Measurements from ENCODE around the gene HDDC2. TPM values are rescaled to one million over a fixed set of nuclear protein-coding genes. Genes with fewer than 3 reads are reported as not detected.
A peak's percentile ranks its signal among the peaks of the same experiment; 100 is the strongest.

Gene HDDC2
- total and polyA plus RNA-seq, 9 of the 15 experiments (the other 6 are each of a cell fraction or from before 2014, with no cell fraction given) = 194 to 632 (median 294) TPM

DNA sequence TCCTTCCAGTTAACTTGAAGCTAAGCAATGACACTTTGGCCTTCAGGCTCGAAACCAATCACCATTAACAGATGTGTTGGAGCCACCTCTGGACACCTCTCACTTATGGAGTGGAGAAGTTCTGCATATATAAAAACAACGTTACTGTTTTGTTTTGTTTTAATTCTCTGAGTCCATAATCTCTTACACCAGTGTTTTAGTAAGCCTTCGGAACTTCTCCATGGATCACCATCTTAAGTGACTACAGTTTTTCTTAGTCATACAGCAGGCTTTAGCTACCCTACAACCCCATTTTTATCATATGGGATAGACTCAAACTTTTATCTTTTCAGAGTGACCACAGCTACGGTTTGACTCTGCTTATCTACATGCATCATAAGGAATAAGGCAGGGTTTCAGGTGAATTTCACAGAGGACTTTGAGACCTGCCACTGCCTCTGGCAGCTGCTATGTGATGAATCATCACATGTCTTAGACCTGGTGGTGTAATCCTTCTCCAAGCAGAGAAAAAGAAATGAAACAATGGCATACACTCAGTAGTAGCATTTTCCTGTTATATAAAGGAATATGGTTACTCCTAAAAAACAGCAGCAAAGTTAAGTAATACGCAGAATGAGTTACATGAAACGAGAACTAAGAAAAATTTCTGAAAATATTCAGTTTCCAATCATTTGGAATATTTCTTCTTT, 5.5 kb upstream of the HDDC2 start (continued):
- TF ChIP-seq, protein P1, sequence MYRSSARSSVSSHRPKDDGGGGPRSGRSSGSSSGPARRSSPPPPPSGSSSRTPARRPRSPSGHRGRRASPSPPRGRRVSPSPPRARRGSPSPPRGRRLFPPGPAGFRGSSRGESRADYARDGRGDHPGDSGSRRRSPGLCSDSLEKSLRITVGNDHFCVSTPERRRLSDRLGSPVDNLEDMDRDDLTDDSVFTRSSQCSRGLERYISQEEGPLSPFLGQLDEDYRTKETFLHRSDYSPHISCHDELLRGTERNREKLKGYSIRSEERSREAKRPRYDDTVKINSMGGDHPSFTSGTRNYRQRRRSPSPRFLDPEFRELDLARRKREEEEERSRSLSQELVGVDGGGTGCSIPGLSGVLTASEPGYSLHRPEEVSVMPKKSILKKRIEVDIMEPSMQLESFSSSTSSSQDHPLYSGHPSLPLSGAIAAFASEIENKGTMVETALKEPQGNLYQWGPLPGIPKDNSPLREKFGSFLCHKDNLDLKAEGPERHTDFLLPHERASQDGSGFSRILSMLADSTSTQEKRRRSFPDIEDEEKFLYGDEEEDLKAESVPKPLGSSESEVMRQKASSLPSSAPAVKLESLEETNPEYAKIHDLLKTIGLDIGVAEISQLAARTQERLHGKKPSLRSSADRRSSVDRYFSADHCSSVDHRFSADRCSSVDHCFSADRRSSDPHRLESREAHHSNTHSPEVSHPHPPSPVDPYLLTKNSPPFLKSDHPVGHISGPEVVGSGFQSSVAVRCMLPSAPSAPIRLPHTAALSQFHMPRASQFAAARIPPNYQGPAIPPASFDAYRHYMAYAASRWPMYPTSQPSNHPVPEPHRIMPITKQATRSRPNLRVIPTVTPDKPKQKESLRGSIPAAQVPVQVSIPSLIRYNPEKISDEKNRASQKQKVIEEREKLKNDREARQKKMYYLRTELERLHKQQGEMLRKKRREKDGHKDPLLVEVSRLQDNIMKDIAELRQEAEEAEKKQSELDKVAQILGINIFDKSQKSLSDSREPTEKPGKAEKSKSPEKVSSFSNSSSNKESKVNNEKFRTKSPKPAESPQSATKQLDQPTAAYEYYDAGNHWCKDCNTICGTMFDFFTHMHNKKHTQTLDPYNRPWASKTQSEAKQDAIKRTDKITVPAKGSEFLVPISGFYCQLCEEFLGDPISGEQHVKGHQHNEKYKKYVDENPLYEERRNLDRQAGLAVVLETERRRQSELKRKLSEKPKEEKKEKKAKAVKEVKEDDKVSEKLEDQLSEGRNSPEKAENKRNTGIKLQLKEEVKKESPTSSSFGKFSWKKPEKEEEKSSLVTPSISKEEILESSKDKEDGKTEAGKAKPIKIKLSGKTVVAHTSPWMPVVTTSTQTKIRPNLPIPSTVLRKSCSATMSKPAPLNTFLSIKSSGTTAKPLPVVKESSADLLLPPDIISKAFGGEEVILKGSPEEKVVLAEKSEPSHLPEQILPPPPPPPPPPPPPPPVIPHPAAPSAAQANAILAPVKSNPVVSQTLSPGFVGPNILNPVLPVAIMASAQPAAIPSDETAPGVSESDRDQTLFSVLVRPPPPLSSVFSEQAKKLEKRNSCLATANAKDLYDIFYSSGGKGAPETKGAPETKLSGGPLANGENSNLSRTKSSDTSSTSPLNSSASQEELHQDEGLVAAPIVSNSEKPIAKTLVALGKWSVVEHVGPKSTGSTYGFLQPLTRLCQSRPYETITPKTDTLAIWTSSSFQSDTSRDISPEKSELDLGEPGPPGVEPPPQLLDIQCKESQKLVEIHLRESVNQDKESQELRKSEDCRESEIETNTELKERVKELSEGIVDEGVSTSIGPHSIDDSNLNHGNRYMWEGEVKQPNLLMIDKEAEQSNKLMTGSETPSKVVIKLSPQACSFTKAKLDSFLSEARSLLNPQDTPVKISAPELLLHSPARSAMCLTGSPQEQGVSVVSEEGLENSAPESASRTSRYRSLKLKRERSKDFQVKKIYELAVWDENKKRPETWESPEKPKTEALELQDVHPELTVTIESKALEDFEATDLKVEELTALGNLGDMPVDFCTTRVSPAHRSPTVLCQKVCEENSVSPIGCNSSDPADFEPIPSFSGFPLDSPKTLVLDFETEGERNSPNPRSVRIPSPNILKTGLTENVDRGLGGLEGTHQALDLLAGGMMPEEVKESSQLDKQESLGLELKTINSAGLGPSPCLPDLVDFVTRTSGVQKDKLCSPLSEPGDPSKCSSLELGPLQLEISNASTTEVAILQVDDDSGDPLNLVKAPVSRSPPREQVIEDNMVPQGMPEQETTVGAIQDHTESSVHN (IDR thresholded peaks at IDR 0.05; ENCODE audit: borderline replicate concordance in 1 of 2, low read depth in 1 of 2) = peak; percentile 28 to 79; a peak in 2 of 4 replicates
- TF ChIP-seq KDM1A (IDR thresholded peaks at IDR 0.05) (peak; percentile 60 to 61), ZNF592 (IDR thresholded peaks at IDR 0.05) (peak; percentile 87), DACH1 (IDR thresholded peaks at IDR 0.05; ENCODE audit: partially characterized antibody) (peak; percentile 15), SMARCC2 (IDR thresholded peaks at IDR 0.05; ENCODE audit: low read depth) (peak; percentile 94), YY1 (IDR thresholded peaks at IDR 0.05; ENCODE audit: borderline replicate concordance in 1 of 3, control insufficient read depth in 1 of 3, extremely low read depth in 1 of 3, insufficient read depth in 3 of 3, insufficient read length in 1 of 3, insufficient replicate concordance in 2 of 3, low read depth in 1 of 3, low read length in 2 of 3) (no peak), MAFK (IDR thresholded peaks at IDR 0.05; ENCODE audit: low read length) (peak; percentile 62), ID3 (CRISPR knock-in tag; IDR thresholded peaks at IDR 0.05) (no peak), ID3 (tag; IDR thresholded peaks at IDR 0.05) (no peak), SOX6 (IDR thresholded peaks at IDR 0.05) (peak; percentile 94), FOXJ2 (tag; IDR thresholded peaks at IDR 0.05) (no peak), MEIS2 (IDR thresholded peaks at IDR 0.05; ENCODE audit: partially characterized antibody) (peak; percentile 92)
